ENCODE results near the gene JPH2.

Gene JPH2

GRCh38 chr20:44068316-44069201 lies 118.4 kb downstream of the JPH2 start:
- FAIRE-seq (no peak), DNase-seq (ENCODE audit: insufficient read length) (no peak)
- 0 out of 2 replicates have a peak, but pooled peaks have one; percentile 1 for TF ChIP-seq POLR2A (IDR thresholded peaks at IDR 0.05; ENCODE audit: low read depth, low read length)
- TF ChIP-seq POLR2AphosphoS5 (IDR thresholded peaks at IDR 0.05; ENCODE audit: low read depth, low read length): 0 out of 2 replicates have a peak, but pooled peaks have one; percentile 3
- no peak for TF ChIP-seq TAF1 (IDR thresholded peaks at IDR 0.05; ENCODE audit: borderline replicate concordance, low read depth, low read length)

- DNase-seq (ENCODE audit: insufficient read length): no peak
- FAIRE-seq: no peak
- TF ChIP-seq POLR2AphosphoS5 (IDR thresholded peaks at IDR 0.05; ENCODE audit: low read depth, low read length): no peak
- no peak for TF ChIP-seq TAF1 (IDR thresholded peaks at IDR 0.05; ENCODE audit: borderline replicate concordance, low read depth, low read length)
- no peak for TF ChIP-seq POLR2A (IDR thresholded peaks at IDR 0.05; ENCODE audit: low read depth, low read length)
Measured at GRCh38 chr20:44067650-44068081, 119.3 kb downstream of the JPH2 start.

- FAIRE-seq (no peak), DNase-seq (ENCODE audit: insufficient read length) (no peak)
- TF ChIP-seq TAF1 (IDR thresholded peaks at IDR 0.05; ENCODE audit: borderline replicate concordance, low read depth, low read length): no peak
- no peak for TF ChIP-seq POLR2A (IDR thresholded peaks at IDR 0.05; ENCODE audit: low read depth, low read length)
- no peak for TF ChIP-seq POLR2AphosphoS5 (IDR thresholded peaks at IDR 0.05; ENCODE audit: low read depth, low read length)
Measured at GRCh38 chr20:44066645-44067606, 120.1 kb downstream of the JPH2 start.

GRCh38 chr20:44065401-44066340 lies 121.3 kb downstream of the JPH2 start:
- DNase-seq (ENCODE audit: insufficient read length) (no peak), FAIRE-seq (no peak)
- TF ChIP-seq TAF1 (IDR thresholded peaks at IDR 0.05; ENCODE audit: borderline replicate concordance, low read depth, low read length) (no peak), POLR2A (IDR thresholded peaks at IDR 0.05; ENCODE audit: low read depth, low read length) (no peak)

GRCh38 chr20:44064501-44065400 lies 122.2 kb downstream of the JPH2 start:
- no peak for FAIRE-seq
- no peak for DNase-seq (ENCODE audit: insufficient read length)
- TF ChIP-seq POLR2AphosphoS5 (IDR thresholded peaks at IDR 0.05; ENCODE audit: low read depth, low read length) (no peak), TAF1 (IDR thresholded peaks at IDR 0.05; ENCODE audit: borderline replicate concordance, low read depth, low read length) (no peak), POLR2A (IDR thresholded peaks at IDR 0.05; ENCODE audit: low read depth, low read length) (no peak)
